GM21825 (cell line): ENCODE results near the gene EYA4.

Experiments
- ATAC-seq: cut with Tn5 transposase; IDR thresholded peaks from one replicate; pipeline ENCODE4 v1.9.1; 2021; ENCODE audit warnings: mild to moderate bottlenecking, moderate library complexity; ENCODE audit not compliant: unreplicated experiment

EYA4 gene

DNA sequence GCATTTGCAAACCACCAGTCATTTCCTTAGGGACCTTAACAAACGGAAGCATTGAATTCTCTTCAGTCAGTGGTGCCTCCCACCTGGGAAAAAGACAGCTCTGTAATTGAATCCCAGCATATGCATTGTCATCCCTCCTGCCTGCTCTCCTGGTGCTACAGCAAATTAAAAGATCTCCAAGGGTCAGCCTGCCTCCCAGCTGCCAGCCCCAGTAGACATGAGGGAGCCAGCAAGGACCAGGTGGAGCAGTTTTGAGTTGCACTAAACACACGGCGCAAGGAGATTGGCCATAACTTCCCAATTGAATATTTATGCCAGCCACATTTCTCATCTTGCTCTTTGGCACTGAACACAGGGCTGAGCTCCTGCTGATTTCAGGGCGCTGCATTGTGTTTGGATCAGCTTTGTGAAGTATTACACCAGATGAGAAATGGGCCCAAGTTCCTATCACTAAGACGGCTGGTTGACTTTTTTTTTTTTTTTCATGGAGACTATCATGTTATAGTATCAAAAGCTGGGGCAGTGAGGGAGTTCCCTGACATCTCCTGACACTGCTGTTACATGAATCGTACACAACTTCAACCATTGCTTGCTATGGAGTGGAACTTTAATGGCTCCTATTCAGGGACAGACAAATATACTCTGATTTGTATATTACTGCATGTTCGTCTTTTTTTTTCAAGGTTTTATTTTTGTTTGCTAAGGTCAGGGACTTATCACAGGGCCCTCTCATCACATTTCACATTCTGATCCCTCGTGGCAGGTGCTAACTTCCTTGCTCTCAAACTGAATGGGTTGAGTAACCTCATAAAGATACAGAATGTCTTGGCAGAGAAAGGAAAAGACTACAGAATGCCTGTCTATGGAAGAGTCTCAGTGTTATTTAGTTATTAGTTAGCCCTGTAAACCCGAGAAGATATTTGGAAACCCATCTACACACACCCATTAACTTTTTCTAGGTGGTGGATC lies 191.1 kb downstream of the EYA4 start:
- no peak for ATAC-seq

DNA sequence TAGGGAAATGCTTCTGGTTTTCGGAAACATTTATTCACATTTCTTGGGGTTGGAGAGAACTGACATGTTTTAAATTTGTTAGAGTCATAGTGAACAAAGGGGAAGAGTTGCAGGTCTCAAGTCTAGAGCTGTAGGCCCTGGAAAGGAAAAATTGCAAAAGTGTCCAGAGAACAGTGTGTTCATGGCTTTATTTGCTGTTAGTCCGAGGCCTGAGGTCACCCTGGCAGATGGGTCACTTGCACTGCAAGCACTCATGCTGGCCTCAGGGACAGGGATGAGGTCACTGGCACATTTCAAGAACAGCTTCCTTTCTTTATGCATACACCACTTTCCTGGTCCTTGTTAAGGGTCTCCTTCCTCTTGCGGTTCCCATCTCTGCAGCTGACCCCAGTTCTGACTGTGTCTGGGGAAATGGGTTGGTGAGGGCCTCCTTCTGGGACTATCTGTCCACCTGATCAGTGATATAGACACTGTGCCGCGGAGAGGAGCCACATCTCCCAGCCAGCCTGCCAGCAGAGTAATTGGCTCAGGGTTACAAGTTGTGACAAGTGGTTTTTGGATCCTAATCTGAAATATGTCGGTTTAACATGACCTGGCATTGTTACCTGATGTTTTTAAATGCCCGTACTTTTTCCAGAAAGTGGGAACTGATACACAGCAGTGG lies 194.0 kb downstream of the EYA4 start:
- no peak for ATAC-seq

- ATAC-seq: no peak
Observed at GRCh38 chr6:133436652-133437051, 195.5 kb downstream of the EYA4 start.

GRCh38 chr6:133441491-133441890 lies 200.3 kb downstream of the EYA4 start:
- ATAC-seq: no peak

- ATAC-seq: no peak
Observed at GRCh38 chr6:133446789-133447188, 205.6 kb downstream of the EYA4 start.

- ATAC-seq: no peak
Observed at GRCh38 chr6:133447924-133448323, 206.8 kb downstream of the EYA4 start.

- ATAC-seq: no peak
Observed at GRCh38 chr6:133456439-133456838, 215.3 kb downstream of the EYA4 start.

GRCh38 chr6:133456944-133457343 lies 215.8 kb downstream of the EYA4 start:
- no peak for ATAC-seq

DNA sequence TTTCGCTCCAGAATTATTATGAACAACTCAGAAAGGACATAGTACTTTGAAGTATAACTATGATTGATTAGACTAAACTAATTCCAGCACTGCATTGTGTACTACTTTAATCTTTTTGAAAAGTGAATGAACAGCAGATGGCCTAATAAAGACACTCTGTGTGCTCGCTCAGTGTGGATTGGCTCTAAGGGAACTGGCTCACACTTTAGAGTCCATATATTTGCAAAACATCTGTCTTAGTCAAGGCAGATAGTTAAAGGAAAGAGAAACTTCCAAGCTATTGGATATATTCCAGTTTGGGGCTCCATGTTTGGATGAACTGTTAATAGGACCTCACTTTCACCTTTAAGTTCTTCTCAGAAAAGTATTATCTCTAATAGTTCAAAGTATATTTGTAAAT lies 218.9 kb downstream of the EYA4 start:
- ATAC-seq: no peak

- ATAC-seq: no peak
Observed at GRCh38 chr6:133463790-133464189, 222.6 kb downstream of the EYA4 start.

GRCh38 chr6:133466680-133467079 lies 225.5 kb downstream of the EYA4 start:
- ATAC-seq: no peak

DNA sequence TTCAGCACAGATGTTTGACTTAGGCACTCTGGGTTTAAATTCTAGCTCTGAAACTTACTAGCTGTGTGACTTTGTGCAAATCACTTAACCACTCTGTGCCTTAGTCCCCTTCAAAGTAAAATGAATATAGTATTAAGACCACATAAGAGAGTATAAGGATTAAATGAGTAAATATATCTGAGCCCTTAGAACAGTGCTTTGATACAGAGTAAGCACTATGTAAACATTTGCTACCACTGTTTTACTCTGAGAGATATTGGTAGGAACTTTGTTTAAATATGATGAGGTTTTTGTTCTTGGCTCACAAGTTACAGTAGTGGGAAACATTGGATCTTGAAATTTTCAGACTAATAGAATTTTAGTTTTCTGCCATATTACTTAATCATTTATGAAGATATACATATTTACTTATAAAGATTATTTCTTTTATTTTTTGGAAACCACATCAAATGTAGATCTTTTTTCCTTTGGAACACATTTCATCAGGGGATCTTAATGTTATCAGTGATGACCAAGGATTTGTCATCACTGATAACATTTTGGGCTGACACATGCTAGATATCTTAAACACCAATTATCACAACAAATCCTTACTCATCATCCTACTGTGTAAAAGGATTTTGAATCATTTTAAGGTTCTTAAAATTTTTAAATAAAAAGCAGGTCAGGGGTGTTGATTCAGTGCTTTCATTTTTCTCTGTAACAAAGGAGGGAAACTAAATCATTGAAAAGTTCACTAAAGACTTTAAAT lies 226.2 kb downstream of the EYA4 start:
- no peak for ATAC-seq

DNA sequence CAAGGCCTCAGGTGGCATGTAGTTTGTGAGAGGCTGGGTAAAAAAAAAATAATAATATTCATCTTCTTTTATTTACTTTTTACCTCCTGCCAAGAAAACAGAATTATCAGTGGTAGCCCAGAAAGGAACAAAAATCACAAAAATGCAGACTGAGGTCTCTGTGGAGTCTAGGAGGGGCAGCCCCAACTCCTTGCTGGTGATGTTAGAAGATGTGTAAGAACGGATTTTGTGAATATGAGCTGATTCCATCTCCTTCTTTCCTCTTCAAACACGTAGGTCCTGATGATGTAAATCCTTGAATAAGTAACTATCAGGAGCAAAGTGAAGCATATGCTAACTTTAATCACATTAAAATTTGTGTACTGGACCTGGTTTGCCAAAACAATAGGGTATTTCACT lies 226.8 kb downstream of the EYA4 start:
- no peak for ATAC-seq

GRCh38 chr6:133468591-133468990 lies 227.4 kb downstream of the EYA4 start:
- no peak for ATAC-seq

GRCh38 chr6:133474516-133474915 lies 233.4 kb downstream of the EYA4 start:
- no peak for ATAC-seq

DNA sequence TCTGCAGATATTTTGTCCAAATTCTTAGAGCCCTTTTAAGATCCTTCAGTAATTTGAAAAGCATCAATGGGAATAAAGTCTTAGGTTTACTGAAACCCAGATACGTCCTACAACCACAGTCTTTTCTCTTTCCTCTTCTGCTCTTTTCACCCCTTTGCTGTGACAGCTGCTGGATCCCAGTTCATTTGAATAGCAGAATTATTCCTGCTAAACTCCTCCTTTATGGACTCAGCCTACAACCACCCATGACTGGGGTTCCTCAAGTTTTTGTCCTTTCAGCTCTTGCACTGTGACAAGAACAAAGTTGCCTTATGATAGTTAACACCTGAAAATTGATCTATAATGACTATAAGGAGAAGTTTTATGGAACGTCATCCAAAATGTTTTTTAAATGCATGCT lies 237.5 kb downstream of the EYA4 start:
- ATAC-seq: no peak

DNA sequence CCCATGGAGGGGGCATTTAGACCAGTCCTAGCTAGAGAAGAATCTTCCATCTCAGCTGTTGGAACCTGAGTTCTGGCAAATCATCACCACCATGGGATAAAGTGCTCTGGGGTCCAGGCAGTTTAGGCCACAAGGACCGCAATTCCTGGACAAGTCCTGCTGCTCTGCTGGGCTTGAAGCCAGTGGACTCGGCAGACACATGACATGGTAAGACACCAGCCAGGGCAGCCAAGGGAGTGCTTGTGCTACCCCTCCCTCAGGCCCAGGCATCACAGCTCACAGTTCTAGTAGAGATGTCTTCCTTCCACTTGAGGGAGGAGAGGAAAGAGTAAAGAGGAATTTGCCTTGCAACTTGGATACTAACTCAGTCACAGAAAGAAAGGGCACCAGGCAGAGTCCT lies 246.0 kb downstream of the EYA4 start:
- ATAC-seq: no peak

- ATAC-seq: no peak
Observed at GRCh38 chr6:133495205-133495903, 254.2 kb downstream of the EYA4 start.

DNA sequence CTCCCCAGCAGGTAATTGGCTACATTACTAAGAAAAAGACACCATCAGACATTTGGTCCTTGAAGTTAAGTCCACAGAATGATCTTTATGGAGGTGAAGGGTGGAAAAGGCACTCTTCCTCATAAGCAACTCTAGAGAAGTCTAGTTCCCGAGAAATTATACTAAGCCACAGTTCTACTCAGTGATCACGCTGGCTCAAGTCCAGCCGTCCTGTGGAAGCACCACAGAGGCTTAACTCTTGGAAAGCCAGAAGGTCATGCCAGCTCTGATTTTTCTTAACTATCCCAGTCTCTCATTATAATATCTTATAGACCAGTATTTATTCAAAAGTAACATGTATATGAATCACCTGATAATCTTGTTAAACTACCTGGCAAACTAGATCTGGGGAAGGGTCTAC lies 258.5 kb downstream of the EYA4 start:
- ATAC-seq: no peak

DNA sequence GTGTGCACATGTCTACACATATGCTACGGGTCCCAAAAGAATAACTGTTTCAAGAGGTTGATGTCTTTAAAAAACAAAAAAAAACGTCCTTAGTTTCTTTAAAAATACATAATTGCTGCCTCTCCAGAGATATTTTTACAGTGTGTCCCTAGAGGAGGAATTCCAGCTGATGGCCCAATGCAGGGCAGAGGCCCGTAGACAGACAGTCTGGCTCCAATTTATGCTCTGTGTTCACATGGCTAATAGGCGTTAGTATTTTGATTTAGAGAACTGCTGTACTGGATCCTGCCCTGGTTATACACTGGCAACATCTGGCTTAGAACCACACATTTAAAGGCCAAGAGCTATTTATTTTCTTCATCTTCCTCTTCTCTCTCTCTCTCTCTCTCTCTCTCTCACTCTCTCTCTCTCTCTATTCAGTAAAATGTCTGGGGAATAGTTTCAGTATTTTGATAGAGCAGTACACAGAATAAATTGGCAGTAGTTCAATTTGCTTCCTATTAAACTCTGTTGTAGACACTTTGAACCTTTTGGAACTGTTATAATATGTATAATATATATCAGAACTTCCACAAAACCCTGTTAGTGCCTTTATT lies 260.6 kb downstream of the EYA4 start:
- no peak for ATAC-seq
